Retinal pigment epithelial cell (primary cell): Measurements from ENCODE around the gene PRDX2.
A peak's percentile ranks its signal among the peaks of the same experiment; 100 is the strongest.

ENCODE experiments used
- DNase-seq: peaks from one replicate; pipeline ENCODE4 v3.0.0-alpha.2; 2010; ENCODE audit warnings: low read depth
- H3K4me3 ChIP-seq: 2 replicates; pipeline ENCODE4 v1.5.1; 2011; ENCODE audit warnings: mild to moderate bottlenecking, low read length, control low read depth, moderate library complexity
- TF ChIP-seq, protein P1 (sequence below): conservative IDR thresholded peaks from 2 replicates; pipeline ENCODE4 v1.5.1; 2011; ENCODE audit warnings: low read depth, low read length, control low read depth, inconsistent platforms

PRDX2 gene

DNA sequence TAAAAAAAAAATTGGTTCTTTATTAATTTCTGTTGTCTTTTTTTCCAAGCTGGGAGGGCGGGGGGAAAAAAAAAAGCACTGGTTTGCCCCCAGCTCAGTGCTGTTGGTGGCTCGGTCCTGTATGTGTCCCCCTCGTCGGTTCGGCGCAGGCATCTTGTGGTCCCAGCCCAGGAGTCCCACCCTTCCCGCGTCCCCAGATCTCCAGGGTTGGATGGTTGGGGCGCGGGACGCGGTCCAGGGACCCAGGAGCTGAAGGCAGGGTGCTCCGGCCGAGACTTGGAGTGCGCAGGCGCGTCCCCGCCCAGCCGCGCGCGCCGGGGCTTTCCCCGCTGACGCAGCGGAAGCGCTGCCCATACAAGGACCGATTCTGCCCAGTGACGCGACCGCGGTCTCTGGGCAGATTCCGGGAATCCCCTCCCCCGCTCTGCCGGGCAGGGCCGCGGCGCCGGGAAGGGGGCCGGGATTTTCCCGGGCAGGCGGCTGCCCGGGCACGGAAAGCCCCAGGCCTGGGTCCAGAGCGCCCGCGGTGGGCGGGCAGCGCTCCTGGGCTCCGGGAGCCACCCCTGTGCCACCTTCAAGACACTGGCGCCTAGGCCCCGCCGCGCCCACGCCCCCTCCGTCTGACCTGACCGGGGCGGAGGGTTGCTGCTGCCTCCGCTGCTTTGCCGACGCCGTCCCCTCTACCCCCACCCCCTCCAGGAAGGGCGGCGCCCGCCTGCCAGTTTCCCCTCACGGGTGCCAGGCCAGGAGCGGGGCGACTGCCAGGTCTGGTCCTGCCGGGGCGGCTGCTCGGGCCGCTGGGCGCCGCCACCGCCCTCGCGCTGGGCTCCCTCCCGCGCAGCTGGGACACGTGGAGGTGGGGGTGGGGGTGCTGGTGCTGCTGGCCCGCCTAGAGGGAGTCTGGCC, 8.1 kb downstream of the PRDX2 start:
- TF ChIP-seq, protein P1, sequence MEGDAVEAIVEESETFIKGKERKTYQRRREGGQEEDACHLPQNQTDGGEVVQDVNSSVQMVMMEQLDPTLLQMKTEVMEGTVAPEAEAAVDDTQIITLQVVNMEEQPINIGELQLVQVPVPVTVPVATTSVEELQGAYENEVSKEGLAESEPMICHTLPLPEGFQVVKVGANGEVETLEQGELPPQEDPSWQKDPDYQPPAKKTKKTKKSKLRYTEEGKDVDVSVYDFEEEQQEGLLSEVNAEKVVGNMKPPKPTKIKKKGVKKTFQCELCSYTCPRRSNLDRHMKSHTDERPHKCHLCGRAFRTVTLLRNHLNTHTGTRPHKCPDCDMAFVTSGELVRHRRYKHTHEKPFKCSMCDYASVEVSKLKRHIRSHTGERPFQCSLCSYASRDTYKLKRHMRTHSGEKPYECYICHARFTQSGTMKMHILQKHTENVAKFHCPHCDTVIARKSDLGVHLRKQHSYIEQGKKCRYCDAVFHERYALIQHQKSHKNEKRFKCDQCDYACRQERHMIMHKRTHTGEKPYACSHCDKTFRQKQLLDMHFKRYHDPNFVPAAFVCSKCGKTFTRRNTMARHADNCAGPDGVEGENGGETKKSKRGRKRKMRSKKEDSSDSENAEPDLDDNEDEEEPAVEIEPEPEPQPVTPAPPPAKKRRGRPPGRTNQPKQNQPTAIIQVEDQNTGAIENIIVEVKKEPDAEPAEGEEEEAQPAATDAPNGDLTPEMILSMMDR, result no peak
- peak; percentile 75 for DNase-seq
- peak overlapping the region; percentile 76 for H3K4me3 ChIP-seq

GRCh38 chr19:12792853-12793289, 8.7 kb downstream of the PRDX2 start:
- peak overlapping the region; percentile 76 for H3K4me3 ChIP-seq
- DNase-seq, result no peak
- TF ChIP-seq, protein P1, result no peak

GRCh38 chr19:12792051-12792852, 9.3 kb downstream of the PRDX2 start:
- peak overlapping the region; percentile 76 for H3K4me3 ChIP-seq
- DNase-seq, result no peak
- TF ChIP-seq, protein P1, result no peak

- H3K4me3 ChIP-seq, result peak within 1 kb of the TSS; percentile 76
- TF ChIP-seq, protein P1, result no peak
- peak; percentile 81 for DNase-seq
Observed at GRCh38 chr19:12791345-12792050, 10.1 kb downstream of the PRDX2 start, which contains the start of gene JUNB. Gene JUNB, plus strand, starts transcription at chr19:12791486. Its CDS starts 286 bp downstream, at chr19:12791772.

GRCh38 chr19:12790628-12791344, 10.8 kb downstream of the PRDX2 start:
- no peak for DNase-seq
- TF ChIP-seq, protein P1, result no peak
- H3K4me3 ChIP-seq, result peak overlapping the region; percentile 76
